Breast epithelium (tissue), 3 donors: Measurements from ENCODE around the gene MUC2.

ENCODE experiments used
- CTCF ChIP-seq, 3 donors: fragments of 450-650 bp; IDR thresholded peaks; one replicate each; pipeline ENCODE4 v1.5.1; 2016 to 2017; ENCODE audit warnings: antibody characterized with exemption in 3 of 3, mild to moderate bottlenecking in 3 of 3, moderate library complexity in 3 of 3
- POLR2A ChIP-seq: fragments of 450-650 bp; IDR thresholded peaks from one replicate; pipeline ENCODE4 v1.6.1; 2016; ENCODE audit warnings: antibody characterized with exemption, mild to moderate bottlenecking, moderate library complexity

- TF ChIP-seq CTCF (IDR thresholded peaks at IDR 0.05), result no peak
- no peak for TF ChIP-seq POLR2A
Measured at GRCh38 chr11:1031121-1031899, 43.4 kb upstream of the MUC2 start.
